ENCODE measurements around the gene PCDH9. TPM values are rescaled to one million over a fixed set of nuclear protein-coding genes. Genes with fewer than 3 reads are reported as not detected.

PCDH9 gene
- total RNA-seq, 1 donor from 2014 or later, result 3.7 TPM

- Histone ChIP-seq H3K27ac (no peak overlapping the region), H3K27me3 (no peaks in the 10 kb centered on the region), H3K9me3 (no peaks in the 10 kb centered on the region), H3K36me3 (no peaks in the 10 kb centered on the region), H3K4me1 (no peaks in the 10 kb centered on the region), H3K4me3 (no peak overlapping the region)
- intact Hi-C loops (cut with DNase I), result no loop called here
- no peak for DNase-seq (ENCODE audit: extremely low spot score in 2 of 2)
- TF ChIP-seq POLR2A (IDR thresholded peaks at IDR 0.05), result no peak
- TF ChIP-seq POLR2AphosphoS5 (IDR thresholded peaks at IDR 0.05; ENCODE audit: insufficient read depth in 1 of 2, low read depth in 1 of 2), result no peak
- TF ChIP-seq, protein P1, sequence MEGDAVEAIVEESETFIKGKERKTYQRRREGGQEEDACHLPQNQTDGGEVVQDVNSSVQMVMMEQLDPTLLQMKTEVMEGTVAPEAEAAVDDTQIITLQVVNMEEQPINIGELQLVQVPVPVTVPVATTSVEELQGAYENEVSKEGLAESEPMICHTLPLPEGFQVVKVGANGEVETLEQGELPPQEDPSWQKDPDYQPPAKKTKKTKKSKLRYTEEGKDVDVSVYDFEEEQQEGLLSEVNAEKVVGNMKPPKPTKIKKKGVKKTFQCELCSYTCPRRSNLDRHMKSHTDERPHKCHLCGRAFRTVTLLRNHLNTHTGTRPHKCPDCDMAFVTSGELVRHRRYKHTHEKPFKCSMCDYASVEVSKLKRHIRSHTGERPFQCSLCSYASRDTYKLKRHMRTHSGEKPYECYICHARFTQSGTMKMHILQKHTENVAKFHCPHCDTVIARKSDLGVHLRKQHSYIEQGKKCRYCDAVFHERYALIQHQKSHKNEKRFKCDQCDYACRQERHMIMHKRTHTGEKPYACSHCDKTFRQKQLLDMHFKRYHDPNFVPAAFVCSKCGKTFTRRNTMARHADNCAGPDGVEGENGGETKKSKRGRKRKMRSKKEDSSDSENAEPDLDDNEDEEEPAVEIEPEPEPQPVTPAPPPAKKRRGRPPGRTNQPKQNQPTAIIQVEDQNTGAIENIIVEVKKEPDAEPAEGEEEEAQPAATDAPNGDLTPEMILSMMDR (IDR thresholded peaks at IDR 0.05), result no peak
Observed at GRCh38 chr13:67136157-67136556, 94.0 kb downstream of the PCDH9 start.

- no peak for TF ChIP-seq POLR2AphosphoS5 (IDR thresholded peaks at IDR 0.05; ENCODE audit: insufficient read depth in 1 of 2, low read depth in 1 of 2)
- TF ChIP-seq POLR2A (IDR thresholded peaks at IDR 0.05), result no peak
- TF ChIP-seq, protein P1 (IDR thresholded peaks at IDR 0.05), result no peak
- no peak for DNase-seq (ENCODE audit: extremely low spot score in 2 of 2)
- Histone ChIP-seq H3K4me3 (no peak overlapping the region), H3K36me3 (no peaks in the 10 kb centered on the region), H3K27ac (no peak overlapping the region), H3K4me1 (no peaks in the 10 kb centered on the region), H3K27me3 (no peaks in the 10 kb centered on the region), H3K9me3 (no peaks in the 10 kb centered on the region)
- intact Hi-C loops (cut with DNase I), result no loop called here
Observed at GRCh38 chr13:67135356-67135755, 94.8 kb downstream of the PCDH9 start.

DNA sequence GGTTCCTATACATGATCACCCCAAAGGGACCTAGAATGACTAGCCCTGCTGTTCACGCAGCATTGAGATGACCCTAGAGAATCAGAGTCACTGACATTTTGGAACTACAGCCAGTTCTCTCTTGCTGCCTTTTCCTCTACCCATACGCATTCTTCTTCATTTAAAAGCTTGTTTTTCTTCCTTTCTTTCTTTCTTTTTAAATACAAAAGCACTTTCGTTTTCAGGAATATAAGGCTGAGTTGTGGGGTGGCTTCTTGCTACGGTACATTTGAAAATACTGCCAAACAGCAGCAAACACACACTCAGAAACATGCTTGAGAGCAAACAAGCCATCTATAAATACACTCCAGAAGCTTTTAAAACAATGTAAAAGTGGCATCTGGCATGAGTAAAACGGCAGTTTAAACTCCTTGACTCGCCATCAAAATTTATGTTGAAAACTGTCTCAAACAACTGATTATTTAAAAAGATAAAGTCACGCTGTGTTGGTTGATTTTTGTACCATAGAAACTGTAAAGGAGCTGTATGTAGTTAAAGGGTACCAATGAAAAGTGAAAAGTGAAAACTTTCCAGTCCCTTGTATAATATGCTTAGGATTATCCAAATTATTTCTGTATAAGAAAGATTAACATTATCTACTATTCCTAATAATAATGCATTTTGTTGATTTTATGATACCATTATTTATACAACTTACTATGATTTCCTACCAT lies 95.6 kb downstream of the PCDH9 start:
- no peak overlapping the region for H3K27ac ChIP-seq
- no peaks in the 10 kb centered on the region for H3K4me1 ChIP-seq
- no peak for DNase-seq (ENCODE audit: extremely low spot score in 2 of 2)
- H3K9me3 ChIP-seq, result no peaks in the 10 kb centered on the region
- H3K36me3 ChIP-seq, result no peaks in the 10 kb centered on the region
- intact Hi-C loops (cut with DNase I), result no loop called here
- no peak for TF ChIP-seq POLR2AphosphoS5 (IDR thresholded peaks at IDR 0.05; ENCODE audit: insufficient read depth in 1 of 2, low read depth in 1 of 2)
- TF ChIP-seq, protein P1 (IDR thresholded peaks at IDR 0.05), result no peak
- no peak for TF ChIP-seq POLR2A (IDR thresholded peaks at IDR 0.05)
- no peaks in the 10 kb centered on the region for H3K27me3 ChIP-seq
- H3K4me3 ChIP-seq, result peak overlapping the region; percentile 17 to 19

DNA sequence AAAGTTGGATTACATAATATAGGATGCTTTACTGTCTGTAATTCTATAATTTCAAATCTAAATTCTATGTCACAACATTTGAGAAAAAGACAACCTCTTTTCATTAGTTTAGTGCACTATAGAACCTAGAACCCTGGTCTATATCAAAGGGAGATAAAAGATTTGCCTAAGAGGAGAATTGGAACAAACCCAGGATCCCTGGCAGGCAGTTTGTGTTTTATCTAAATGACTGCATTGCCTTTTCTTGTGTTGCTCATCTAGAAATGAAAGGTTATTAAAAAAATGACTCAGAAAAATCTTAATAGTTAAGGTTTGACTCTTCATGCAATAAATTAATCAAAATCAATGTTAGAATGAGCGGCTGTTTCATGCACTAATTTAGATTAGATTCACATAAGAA lies 96.7 kb downstream of the PCDH9 start:
- TF ChIP-seq POLR2AphosphoS5 (IDR thresholded peaks at IDR 0.05; ENCODE audit: insufficient read depth in 1 of 2, low read depth in 1 of 2), result no peak
- TF ChIP-seq, protein P1 (IDR thresholded peaks at IDR 0.05), result no peak
- TF ChIP-seq POLR2A (IDR thresholded peaks at IDR 0.05), result no peak
- intact Hi-C loops (cut with DNase I), result no loop called here
- Histone ChIP-seq H3K9me3 (no peaks in the 10 kb centered on the region), H3K4me3 (no peak overlapping the region), H3K27me3 (no peaks in the 10 kb centered on the region), H3K4me1 (no peaks in the 10 kb centered on the region), H3K36me3 (no peaks in the 10 kb centered on the region), H3K27ac (no peak overlapping the region)
- DNase-seq (ENCODE audit: extremely low spot score in 2 of 2), result no peak

- DNase-seq (ENCODE audit: extremely low spot score in 2 of 2), result no peak
- Histone ChIP-seq H3K9me3 (no peaks in the 10 kb centered on the region), H3K4me1 (no peaks in the 10 kb centered on the region), H3K36me3 (no peaks in the 10 kb centered on the region), H3K4me3 (no peak overlapping the region), H3K27me3 (no peaks in the 10 kb centered on the region), H3K27ac (no peak overlapping the region)
- intact Hi-C loops (cut with DNase I), result no loop called here
- TF ChIP-seq POLR2A (IDR thresholded peaks at IDR 0.05) (no peak), POLR2AphosphoS5 (IDR thresholded peaks at IDR 0.05; ENCODE audit: insufficient read depth in 1 of 2, low read depth in 1 of 2) (no peak)
- TF ChIP-seq, protein P1 (IDR thresholded peaks at IDR 0.05), result no peak
Observed at GRCh38 chr13:67131393-67131792, 98.7 kb downstream of the PCDH9 start.
